Suprapubic skin (tissue), 4 donors: Measurements from ENCODE around the gene NRXN3. TPM values are rescaled to one million over a fixed set of nuclear protein-coding genes. Genes with fewer than 3 reads are reported as not detected.

Source experiments
- DNase-seq, 2 donors: peaks; one replicate each; pipeline ENCODE4 v3.0.0-alpha.2; 2019; ENCODE audit warnings: low spot score in 2 of 2
- H3K27ac ChIP-seq: fragments of 200-600 bp; sonication (generic); one replicate; pipeline ENCODE4 v1.5.1; 2019
- H3K27me3 ChIP-seq: fragments of 200-600 bp; sonication (generic); one replicate; pipeline ENCODE4 v1.5.1; 2019
- H3K36me3 ChIP-seq: fragments of 200-600 bp; sonication (generic); one replicate; pipeline ENCODE4 v1.5.1; 2019
- H3K4me1 ChIP-seq: fragments of 200-600 bp; sonication (generic); one replicate; pipeline ENCODE4 v1.5.1; 2019
- H3K4me3 ChIP-seq: fragments of 200-600 bp; sonication (generic); one replicate; pipeline ENCODE4 v1.5.1; 2019; ENCODE audit warnings: mild to moderate bottlenecking
- H3K9me3 ChIP-seq: fragments of 200-600 bp; sonication (generic); one replicate; pipeline ENCODE4 v1.5.1; 2019
- CTCF ChIP-seq, 2 donors: fragments of 200-600 bp in 1 of 2; fragments of 450-650 bp in 1 of 2; sonication (generic) in 1 of 2; IDR thresholded peaks; one replicate each; pipeline ENCODE4 v1.5.1; 2016 to 2019; ENCODE audit warnings: antibody characterized with exemption in 2 of 2, mild to moderate bottlenecking in 1 of 2, moderate library complexity in 1 of 2
- EP300 ChIP-seq: sonication (generic); formaldehyde crosslinking; IDR thresholded peaks from one replicate; pipeline ENCODE4 v1.6.1; 2017; ENCODE audit warnings: antibody characterized with exemption
- POLR2A ChIP-seq, 2 donors: fragments of 450-650 bp; IDR thresholded peaks; one replicate each; pipeline ENCODE4 v1.6.1; 2017; ENCODE audit warnings: antibody characterized with exemption in 2 of 2, mild to moderate bottlenecking in 2 of 2, moderate library complexity in 2 of 2
- POLR2AphosphoS5 ChIP-seq, 3 donors: sonication (generic); formaldehyde crosslinking; IDR thresholded peaks; one replicate each; pipeline ENCODE4 v1.6.1; 2017; ENCODE audit warnings: antibody characterized with exemption in 3 of 3
- WGBS: methylation state at CpG from one replicate; pipeline ENCODE4 v1.1.5; 2018; 5-methylcytosine and 5-hydroxymethylcytosine counted together
- total RNA-seq, 4 donors: library from RNA; depleted of rRNA; stranded (reverse); fragments of >200 nt; gene quantifications; one replicate each; pipeline ENCODE4 v1.1.0, GENCODE V29; 2016

The NRXN3 gene
- total RNA-seq, 4 donors from 2014 or later: 0.79 to 4.3 (median 3.3) TPM

GRCh38 chr14:79193689-79194477 is 1023.7 kb downstream of the NRXN3 start:
- no peaks in the 10 kb centered on the region for H3K4me1 ChIP-seq
- H3K36me3 ChIP-seq: no peaks in the 10 kb centered on the region
- 77% methylated on average over 5 of the region's 5 CpGs for WGBS
- H3K4me3 ChIP-seq: no peak overlapping the region
- H3K27ac ChIP-seq: no peak overlapping the region
- no peaks in the 10 kb centered on the region for H3K9me3 ChIP-seq
- no peak for TF ChIP-seq POLR2A (IDR thresholded peaks at IDR 0.05)
- no peak for TF ChIP-seq CTCF (IDR thresholded peaks at IDR 0.05)
- no peak for TF ChIP-seq EP300
- TF ChIP-seq POLR2AphosphoS5 (IDR thresholded peaks at IDR 0.05): no peak
- no peak for DNase-seq
- no peaks in the 10 kb centered on the region for H3K27me3 ChIP-seq

GRCh38 chr14:79196216-79196615 is 1026.0 kb downstream of the NRXN3 start:
- Histone ChIP-seq H3K4me1 (no peaks in the 10 kb centered on the region), H3K36me3 (no peaks in the 10 kb centered on the region), H3K9me3 (no peaks in the 10 kb centered on the region), H3K27me3 (no peaks in the 10 kb centered on the region), H3K4me3 (no peak overlapping the region), H3K27ac (no peak overlapping the region)
- WGBS: 81% methylated on average over 1 of the region's 1 CpG
- TF ChIP-seq POLR2A (IDR thresholded peaks at IDR 0.05) (no peak), CTCF (IDR thresholded peaks at IDR 0.05) (no peak), EP300 (no peak), POLR2AphosphoS5 (IDR thresholded peaks at IDR 0.05) (no peak)
- no peak for DNase-seq

DNA sequence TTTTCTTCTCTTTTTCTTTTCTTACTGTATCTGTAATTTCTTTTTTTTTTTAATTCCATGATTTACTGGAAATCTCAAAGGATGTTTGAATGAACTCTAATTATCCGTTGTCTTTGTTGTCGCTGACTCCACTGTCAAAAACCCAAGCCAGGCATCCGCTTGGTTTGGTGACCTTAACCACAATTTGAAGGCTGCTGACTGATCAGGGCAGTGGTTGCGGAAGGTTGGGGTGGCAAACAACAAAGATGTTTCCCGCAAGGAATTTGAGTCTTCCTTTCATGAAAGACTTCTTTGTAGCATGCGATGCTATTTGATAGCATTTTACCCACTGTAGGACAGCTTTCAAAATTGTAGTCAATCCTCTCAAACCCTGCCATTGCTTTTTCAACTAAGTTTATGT is 1027.3 kb downstream of the NRXN3 start:
- no peak for DNase-seq
- WGBS: 79% methylated on average over 6 of the region's 6 CpGs
- TF ChIP-seq POLR2A (IDR thresholded peaks at IDR 0.05) (no peak), POLR2AphosphoS5 (IDR thresholded peaks at IDR 0.05) (no peak), CTCF (IDR thresholded peaks at IDR 0.05) (no peak), EP300 (no peak)
- Histone ChIP-seq H3K27ac (no peak overlapping the region), H3K4me1 (no peaks in the 10 kb centered on the region), H3K27me3 (no peaks in the 10 kb centered on the region), H3K4me3 (no peak overlapping the region), H3K36me3 (no peaks in the 10 kb centered on the region), H3K9me3 (no peaks in the 10 kb centered on the region)

DNA sequence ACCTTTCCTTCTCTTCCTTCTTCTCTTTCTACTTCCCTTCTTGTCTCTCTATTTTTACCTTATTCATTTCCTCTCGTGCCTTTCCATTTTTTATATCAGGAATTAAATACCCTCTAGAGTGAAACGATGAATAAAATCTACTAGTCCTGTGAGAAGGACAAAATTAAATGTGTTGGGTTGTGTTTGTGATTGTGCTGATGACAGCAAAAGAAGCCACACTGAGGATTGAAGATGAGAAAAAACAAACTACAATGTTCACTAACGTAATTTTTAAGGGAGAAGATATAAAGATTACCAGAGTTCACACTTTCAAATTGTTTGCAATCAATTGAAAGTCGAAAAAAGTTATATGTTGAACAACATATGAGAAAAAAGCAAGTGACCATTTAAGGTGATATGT is 1029.0 kb downstream of the NRXN3 start:
- Histone ChIP-seq H3K27ac (no peak overlapping the region), H3K36me3 (no peaks in the 10 kb centered on the region), H3K4me1 (no peaks in the 10 kb centered on the region), H3K9me3 (no peaks in the 10 kb centered on the region), H3K27me3 (no peaks in the 10 kb centered on the region), H3K4me3 (no peak overlapping the region)
- no peak for TF ChIP-seq POLR2AphosphoS5 (IDR thresholded peaks at IDR 0.05)
- no peak for TF ChIP-seq POLR2A (IDR thresholded peaks at IDR 0.05)
- no peak for TF ChIP-seq CTCF (IDR thresholded peaks at IDR 0.05)
- TF ChIP-seq EP300: no peak
- 76% methylated on average over 4 of the region's 4 CpGs for WGBS
- no peak for DNase-seq

DNA sequence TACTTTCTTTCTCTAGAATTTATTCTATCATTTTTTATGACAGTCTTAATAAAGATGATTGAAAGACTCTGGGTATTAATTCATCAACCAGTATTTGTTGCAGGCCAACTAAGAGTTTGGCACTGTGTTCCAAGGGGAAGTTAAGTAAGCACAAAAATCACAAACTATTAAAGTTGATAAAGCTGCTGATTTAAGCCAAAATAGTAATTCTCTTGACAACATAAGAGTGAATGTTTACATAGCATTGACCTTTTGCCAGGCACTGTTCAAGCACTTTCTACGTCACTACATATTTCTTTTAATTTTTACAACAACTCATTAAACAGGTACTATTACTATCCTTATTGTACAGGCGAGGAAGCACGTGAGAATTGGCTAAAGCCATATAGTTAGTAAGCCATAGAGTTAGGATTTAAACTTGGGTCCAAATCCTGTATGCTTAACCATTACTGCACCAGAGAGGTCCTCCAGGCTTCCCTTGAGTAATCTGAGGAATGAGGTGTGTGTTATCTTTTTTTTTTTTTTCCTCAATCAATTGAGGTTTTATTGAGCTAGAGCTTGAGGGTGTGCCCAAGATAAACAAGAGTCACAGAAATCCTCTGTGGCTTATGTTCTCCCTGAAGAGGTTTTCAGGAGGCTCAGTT is 1031.5 kb downstream of the NRXN3 start:
- Histone ChIP-seq H3K4me1 (no peaks in the 10 kb centered on the region), H3K27me3 (no peaks in the 10 kb centered on the region), H3K4me3 (no peak overlapping the region), H3K9me3 (no peaks in the 10 kb centered on the region), H3K36me3 (no peaks in the 10 kb centered on the region), H3K27ac (no peak overlapping the region)
- WGBS: 64% methylated on average over 3 of the region's 3 CpGs
- DNase-seq: no peak
- TF ChIP-seq EP300: no peak
- no peak for TF ChIP-seq CTCF (IDR thresholded peaks at IDR 0.05)
- no peak for TF ChIP-seq POLR2A (IDR thresholded peaks at IDR 0.05)
- no peak for TF ChIP-seq POLR2AphosphoS5 (IDR thresholded peaks at IDR 0.05)
